ENCODE results near the gene SOX5.
"Not testable (repeated sequence)": the region's sequence is repeated elsewhere in the genome, so short reads cannot be mapped to it uniquely, and the experiment has no call there.

SOX5 gene

DNA sequence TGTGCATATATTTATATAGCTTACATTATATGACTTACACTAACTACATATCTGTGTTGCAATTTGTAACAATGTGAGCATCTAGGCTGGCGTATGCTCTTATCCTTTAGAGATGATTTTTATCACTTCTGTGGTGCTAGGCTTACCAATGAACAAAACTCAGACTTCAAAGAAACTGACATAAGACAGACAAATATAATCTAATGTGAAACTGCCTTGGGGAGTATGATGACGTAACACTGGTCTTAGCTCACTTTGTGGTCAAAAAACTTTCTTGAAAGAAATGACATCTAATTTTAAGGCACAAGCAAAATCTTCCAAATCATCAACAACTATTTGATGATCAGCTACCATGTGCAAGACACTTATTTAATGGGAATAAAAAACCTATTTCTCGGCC lies 50.0 kb downstream of the SOX5 start:
- DNase-seq = no peak

DNA sequence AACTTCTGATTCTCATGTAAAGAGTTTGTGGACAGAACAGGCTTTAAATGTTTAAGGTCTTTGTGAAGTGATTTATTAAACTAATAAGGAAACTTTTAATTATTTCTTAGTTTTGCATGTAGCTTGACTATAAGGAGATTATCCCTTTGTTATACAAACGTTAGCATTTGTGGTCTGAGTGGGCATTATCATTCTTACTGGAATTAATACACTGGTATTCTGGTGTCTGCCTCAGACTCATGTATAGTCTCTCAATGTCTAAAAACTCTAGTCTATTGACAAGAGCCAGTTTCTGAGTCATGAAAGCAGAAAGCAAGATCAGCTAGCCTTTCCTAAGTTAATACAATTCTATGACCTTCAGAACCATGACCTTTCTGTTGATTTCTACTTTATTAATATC lies 51.3 kb downstream of the SOX5 start:
- DNase-seq = no peak

DNA sequence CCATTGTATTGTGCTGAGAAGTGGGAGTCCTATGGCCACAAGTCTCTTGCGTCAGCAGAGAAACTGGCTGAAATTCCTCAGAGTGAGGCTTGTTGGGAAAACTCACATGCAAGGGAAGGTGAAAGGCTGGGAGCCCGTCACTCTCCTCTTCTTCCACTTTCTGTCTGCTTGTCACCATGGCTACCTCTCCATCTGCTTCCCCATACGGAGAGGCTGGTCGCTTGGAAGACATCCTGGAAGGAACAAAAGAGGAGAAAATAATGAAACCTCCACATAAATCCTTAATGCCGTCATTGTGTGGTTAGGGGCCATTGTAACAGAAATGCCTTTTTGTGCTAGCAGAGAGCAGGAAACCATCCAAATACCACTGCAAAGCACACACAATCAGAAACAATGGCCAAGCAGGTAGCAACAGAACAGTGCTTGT lies 53.7 kb downstream of the SOX5 start:
- no peak for DNase-seq

DNA sequence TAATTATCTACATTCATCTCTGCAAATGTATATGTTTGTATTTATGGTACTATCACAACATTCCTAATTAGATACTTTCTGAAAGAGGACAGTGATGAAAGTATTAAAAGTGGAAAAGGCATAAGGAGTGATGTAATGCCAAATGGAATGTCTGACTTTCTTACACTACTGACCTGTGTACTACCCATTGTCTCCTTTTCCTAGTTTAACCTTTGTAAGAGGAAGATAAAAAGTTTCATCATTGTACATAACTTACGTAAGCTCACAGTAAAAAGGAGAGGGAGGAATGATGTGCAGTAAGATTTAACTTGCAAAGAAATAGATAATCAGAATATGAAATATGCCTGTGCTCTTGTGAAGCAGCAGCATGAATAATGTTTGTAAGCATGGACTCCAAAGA lies 55.9 kb downstream of the SOX5 start:
- no peak for DNase-seq

DNA sequence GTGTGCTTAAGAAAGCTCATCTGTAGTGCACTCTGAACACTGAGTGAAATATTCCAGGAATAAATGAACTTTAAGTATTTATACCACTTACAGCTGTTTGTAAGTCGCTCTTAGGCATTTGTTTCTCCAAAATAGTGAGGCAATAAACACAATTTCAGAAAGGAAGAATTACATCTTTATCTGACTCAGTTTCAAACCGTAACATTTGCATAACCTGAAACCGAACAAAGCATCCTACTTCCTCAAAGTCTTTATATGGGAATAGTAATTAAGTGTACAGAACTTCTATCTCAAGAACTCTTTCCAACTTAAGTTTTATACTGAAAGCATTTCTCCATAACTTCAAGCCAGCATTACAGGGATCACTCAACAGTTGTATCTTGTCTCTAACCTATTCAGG lies 58.4 kb downstream of the SOX5 start:
- DNase-seq = no peak

DNA sequence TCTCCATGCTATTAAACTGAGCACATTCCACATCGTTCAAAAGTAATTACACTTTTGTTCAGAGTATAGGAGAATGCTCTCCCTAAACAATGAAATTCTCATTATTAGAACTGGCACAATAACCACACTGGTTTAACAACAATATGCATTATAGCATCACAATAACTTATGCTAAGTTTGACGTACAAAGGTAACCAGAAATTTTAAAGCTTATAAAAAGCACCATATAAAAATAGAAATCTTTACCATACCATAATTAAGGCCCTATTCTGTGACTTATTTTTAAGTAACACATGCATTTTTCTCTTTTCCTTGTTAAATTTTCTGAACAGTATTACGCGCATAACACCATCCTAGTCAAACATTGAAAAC lies 60.4 kb downstream of the SOX5 start:
- DNase-seq = no peak

DNA sequence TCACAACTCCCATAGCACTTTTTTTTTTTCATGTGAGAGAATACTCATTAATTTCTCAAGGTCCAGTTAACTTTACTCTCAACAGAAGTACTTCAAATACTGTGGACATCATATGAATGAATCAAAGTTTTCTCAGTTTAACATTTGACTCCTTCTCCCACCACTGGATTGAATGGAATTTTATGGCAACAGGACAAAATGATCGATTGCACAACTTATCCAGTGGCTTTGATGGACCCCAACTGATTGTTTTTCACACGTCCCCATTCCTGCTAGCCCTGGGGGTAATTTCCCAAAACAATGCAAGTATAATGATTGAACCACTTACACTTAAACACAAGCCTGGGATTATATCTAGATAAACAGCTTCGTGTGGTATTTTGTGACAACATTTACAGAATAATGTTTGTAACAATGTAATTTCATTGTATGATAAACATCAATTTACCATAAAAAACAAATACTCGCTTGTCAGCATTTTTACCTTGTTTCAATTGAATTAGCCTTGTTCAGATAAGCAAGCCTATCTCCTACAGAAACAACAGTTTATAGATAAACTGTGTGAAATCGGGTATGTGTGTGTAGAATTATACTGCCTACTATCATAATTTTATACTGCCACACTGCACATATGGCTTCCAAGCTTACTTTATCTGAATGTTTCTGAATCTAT lies 60.9 kb downstream of the SOX5 start:
- no peak for DNase-seq

DNA sequence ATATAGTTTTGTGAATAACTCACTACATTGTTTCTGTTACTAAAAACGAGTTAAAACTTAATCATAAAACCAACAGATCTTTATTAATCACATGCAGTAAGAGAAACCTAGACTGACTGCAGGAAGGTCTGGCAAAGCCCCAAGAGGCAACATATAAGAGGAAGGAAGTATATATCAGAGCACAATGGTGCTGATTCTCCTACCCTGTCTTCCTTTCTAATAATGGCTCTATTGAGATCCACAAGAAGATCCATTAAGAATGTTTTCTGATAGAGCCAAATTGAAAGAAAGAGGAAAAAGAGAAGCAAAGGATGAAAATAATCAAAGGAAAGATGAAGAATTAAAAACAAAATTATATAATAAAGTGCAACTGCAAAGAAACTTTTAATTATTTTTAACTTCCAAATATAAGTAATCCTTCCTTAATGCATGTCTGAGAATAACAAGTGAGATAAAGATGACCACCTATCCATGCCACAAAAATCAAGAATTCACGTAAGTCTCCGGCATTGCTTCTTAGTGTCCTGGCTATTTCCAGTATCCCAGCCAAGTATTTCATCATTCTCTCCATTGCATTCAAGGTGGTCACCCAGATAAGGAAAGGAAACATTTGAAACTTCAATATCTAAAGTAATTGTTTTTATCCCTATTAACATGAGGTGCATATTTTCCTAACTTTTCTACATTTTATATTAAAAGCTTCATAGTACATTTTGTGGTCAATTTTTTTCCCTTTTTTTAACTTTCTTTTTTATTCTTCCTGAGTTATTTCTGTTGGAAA lies 62.2 kb downstream of the SOX5 start:
- DNase-seq = no peak

DNA sequence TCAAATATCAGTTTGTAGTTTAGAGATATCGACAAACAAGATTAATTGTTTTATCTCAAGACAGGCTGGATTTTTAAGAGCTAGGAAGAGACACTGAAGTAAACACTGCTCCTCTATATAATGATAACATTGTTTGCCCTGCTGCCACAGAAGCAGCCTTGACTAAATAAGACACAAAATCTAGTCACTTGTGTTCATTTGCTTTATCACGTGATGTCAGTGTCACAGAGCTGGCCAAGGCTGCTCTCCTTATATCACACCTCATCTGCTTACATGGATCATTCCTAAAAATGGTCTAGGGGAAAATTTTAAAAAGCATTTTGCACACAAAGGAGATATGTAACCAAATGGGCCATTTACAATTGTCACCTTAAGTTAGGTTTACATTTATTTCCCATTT lies 64.1 kb downstream of the SOX5 start:
- DNase-seq = no peak

DNA sequence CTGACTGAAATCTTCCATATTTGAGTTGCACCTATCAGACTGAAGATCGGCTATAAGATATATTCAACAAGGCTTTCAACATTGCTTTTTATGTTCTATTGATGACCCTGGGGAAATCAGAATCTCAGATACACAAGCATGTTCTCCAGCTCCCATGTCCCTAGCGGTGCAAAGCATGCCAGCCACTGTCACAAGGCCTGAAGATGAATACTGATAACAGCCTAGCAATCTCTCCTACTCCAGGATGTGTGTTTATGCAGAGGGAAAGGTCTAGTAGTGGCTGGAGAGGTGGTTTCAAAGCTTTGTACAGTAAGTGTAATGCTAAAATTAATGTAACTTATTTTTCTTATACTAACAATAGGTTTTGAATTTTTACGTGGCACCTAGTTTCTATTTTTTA lies 64.6 kb downstream of the SOX5 start:
- DNase-seq = no peak

DNA sequence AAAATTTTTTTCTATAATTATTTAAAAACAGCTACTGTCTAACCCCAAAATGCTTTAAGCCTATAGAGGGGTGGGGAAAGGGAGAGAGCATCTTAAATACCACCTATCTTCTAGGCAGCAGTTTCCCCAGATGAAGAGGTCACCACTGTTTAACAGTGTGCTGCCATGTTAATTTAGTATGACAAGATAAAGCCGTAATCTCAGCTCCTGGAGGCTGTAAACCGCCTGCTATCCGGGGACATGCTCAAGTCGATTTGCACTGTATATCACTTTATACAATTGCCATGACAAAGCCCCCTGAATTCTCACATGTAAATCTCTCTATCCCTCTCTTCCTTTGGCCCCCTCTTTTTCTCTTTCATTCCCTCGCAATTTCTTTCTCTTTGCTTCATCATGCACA lies 68.5 kb downstream of the SOX5 start:
- DNase-seq = no peak

DNA sequence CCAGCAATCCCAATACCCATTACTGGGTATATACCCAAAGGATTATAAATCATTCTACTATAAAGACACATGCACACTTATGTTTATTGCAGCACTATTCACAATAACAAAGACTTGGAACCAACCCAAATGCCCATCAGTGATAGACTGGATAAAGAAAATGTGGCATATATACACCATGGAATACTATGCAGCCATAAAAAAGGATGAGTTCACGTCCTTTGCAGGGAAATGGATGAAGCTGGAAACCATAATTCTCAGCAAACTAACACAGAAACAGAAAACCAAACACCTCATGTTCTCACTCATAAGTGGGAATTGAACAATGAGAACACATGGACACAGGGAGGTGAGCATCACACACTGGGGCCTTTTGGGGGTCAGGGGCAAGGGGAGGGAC lies 72.9 kb downstream of the SOX5 start:
- not testable (repeated sequence) for DNase-seq

DNA sequence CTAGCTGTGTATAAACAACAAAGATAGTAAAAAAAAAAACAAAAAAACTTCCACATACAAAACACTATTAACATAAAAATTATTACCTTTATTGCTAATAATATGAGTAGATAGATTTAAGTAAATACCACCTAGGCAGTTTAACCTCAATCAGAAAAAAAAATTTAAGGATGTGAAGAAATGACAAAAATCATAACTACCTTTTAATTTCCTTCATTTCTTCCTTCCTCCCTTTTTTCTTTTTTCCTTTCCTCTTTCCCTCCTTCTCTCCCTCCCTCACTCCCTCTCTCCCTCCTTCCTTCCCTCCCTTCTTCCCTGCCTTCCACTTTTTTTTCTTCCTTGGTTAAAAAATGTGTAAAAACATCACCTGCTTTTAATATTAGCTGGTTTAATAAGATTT lies 81.7 kb downstream of the SOX5 start:
- no peak for DNase-seq

DNA sequence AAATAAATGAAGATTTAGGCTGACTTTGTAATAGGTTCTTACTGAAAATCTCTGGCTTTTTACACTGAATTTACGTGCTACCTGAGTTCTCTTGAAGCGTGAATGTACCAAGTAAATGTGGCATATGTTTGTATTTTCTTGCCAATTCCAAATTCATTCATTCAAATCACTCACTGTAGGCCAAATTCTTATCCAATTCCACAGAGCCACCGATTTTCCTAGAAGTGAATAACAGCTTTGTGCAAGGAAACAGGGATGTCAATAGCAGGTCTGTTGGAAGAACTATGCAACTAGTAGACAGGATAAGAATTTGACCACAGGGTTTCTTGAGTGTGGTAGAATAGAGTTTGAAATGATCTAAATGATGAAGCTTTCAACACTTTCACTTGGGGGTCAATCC lies 86.8 kb downstream of the SOX5 start:
- no peak for DNase-seq

DNA sequence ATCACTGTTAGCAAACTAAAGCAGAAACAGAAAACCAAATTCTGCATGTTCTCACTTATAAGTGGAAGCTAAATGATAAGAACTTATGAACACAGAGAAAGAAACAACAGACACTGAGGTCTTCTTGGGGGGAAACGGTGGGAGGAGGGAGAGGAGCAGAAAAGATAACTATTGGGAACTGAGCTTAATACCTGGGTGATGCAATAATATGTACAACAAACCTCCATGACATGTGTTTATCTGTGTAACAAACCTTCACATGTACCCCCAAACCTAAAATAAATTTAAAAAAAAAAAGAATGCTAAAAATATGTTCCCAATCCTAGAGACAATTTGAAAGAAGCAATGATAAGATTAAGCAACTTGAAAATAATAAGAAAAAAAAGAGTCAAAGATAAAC lies 89.5 kb downstream of the SOX5 start:
- no peak for DNase-seq

DNA sequence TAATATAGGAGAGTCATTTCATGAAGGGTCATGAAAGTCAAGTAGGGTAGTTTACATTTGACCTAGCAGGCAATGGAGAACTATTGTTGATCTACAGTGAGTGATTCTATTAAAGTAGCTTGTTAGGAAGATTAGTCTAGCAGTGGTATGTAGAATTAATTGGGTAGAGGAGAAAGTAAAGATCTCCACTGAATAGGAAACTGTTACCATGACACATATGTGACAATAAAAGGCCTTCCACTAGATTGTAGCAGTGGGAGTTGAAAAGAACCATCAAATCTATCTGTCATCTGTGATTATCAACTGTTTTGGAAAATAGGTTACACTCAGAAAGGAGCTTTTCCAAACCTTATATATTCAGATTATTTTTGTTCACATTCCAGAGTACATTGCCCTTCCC lies 92.3 kb downstream of the SOX5 start:
- no peak for DNase-seq

DNA sequence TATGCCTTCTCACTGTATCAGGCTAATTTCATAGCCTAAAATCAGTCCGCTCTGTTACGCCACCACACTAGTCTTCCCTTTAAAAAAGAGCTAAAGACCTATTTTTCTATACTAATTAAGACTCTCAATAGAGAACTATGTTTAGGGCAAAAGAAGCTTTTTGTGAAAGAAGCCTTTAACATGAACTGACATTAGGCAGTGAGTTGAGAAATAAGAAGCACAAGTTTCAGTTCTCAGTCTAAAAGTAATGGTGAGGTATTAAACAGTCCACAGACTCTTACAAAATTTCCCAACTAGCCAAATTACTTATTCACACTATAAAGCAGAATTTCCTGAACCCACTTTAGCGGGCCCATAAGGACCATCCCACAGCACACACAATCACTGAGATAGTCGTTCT lies 93.7 kb downstream of the SOX5 start:
- DNase-seq = no peak

DNA sequence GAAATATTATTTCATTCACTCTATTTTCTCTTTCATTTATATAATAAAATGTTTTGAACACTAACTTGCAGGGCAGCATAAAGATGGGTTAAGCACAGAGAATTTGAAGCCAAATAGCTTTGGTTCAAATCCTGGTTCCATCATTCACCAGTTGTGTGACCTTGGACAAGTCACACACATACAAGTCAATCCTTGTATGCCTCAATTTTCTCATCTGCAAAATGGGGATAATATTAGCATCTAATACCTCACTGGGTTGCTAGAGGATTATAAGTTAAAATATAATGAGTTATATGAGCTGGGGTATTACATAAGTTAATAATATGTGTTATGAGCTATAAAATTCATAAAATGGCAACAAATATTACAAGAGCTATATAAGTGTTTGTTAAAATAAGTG lies 94.9 kb downstream of the SOX5 start:
- no peak for DNase-seq

DNA sequence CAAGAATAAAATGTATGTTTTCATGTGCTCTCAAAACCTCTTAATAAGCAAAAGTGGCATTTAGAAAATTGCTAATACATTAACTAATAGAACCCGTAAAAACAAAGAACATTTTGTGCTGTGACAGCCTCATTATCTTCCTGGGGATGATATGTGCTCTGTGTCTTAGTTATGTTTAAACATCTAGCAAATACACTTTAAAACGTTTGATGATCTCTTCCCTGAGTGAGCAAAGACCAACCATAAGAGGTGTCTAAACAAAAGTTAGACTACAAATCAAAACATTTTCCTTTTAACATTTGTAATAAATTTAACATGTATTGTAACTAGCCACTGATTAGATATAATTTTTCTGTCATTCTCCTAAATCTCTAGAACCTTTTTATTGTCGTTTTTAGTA lies 95.8 kb downstream of the SOX5 start:
- no peak for DNase-seq

DNA sequence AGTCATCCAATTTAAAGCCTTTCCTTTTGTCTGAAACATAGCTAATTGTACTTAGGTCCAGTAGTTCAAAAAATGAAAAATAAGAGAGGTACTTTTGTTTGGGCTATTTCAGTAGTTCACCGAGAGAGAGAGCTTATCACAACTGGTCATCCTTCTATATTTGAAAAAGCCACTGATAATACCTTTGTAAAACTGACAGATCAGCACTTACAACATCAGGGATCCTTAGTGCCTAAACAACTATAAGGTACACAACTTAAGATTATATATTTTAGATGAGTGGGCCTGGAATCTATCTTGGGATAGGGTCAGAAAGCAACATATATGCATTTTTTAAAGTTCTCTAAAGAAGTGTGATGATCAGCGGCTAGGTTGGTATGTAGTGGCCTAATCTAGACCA lies 97.9 kb downstream of the SOX5 start:
- no peak for DNase-seq

DNA sequence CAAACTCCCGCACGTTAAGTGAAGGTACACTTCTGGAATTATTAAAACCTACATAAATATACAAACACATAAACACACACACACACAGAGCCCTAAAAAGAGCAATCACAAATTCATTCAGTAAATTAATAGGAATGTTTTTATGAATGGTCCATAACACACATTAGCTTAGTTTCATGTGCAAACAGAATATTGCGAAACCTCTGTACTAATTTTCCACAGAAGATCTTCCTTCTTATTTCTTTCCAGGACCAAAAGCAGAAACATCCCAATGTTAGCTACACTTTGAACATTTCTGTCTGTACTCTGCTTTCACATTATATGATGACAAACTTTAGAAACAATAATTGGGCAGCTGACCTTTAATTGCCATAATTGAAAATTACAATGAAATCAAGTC lies 101.6 kb downstream of the SOX5 start:
- DNase-seq = no peak

DNA sequence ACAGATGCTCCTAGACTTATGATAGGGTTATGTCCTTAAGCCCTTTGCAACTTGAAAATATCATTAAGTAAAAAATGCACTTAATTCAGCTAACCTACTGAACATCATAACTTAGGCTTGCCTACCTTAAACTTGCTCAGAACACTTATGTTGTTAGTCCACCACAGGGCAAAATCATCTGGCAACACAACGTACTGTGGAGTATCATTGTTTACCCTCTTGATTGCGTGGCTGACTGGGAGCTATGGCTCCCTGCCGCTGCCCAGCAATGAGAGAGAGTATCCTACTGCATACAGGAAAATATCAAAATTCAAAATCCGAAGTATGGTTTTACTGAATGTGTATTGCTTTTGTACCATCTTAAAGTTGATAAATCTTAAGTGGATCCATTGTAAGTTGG lies 105.5 kb downstream of the SOX5 start:
- DNase-seq = no peak

DNA sequence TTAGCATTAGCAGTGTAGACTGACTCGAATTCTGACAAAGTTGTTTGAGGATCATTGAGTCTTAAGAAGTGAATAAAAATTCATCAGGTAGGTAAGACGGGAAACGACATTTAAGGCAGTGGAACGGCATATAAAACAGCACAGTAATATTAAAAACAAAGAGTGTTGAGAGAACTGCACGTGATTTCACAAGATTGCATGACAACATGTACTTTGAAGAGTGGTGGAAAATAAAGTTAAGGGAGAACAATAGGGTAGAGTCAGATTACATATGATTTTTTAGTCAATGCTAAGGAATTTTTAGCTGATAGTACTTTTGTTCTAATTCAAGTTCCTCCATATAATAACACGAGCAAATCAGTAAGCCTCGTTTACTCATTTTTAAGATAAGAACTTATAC lies 115.4 kb downstream of the SOX5 start:
- no peak for DNase-seq

DNA sequence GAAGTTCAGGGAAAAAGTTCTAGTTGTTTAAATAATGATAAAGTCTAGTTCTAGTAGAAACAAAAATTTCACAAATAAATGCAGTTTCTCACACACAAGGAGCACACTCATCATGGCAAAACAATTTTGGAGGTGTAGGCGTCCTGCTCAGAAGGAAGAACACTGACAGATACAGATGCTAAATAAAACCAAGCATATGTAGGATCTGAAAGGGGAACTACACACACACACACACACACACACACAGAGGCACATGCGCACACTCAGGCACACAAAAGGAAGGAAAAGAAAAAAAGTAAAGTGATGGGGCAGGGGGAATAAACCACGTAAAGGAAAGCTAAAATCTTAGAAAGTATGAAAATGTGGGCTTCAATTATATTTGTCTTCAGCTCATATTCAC lies 117.7 kb downstream of the SOX5 start:
- no peak for DNase-seq

DNA sequence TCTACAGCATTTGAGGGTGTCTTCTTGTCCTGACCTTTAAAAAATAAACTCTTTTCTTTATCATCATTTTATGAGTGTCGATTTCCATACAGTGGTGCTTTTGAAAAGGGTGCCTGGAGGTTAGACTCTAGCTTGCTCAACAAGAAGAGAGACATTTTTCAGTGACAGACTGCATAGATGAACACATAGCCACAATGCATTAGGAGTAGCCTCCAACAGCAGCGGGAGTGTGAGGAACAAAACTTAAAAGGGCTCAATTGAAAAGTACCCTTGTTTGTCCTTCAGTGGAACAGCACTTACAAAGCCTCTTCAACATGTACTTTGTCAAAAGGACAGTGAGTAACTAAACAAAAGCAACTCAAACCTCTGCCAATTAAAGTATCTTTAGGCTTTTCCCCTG lies 119.3 kb downstream of the SOX5 start:
- no peak for DNase-seq

Data from activated naive CD4-positive, alpha-beta T cell treated with anti-CD3 and anti-CD28 coated beads, Interleukin-2, amount 50 U/mL, for 16 hours (primary cell).